Measurements from ENCODE around the gene ITGA5.

DNA sequence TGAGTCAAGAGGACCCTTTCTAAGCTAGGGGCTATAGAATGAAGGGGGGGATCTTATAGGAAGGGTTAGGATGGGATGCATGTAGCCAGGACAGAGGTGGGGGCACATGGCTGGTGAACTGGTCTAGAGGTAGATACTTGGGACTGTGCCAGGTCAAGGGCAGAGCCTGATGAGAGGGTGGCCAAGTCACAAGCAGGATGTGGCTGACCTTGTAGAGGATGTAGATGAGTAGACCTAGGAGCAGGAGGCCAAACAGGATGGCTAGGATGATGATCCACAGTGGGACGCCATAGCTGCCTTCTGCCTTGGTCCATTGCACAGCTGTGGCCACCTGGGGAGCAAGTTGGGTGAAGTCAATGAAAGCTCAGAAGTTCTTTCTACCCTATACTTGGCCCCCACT lies 21.9 kb downstream of the ITGA5 start:
- no peak for TF ChIP-seq CTCF (IDR thresholded peaks at IDR 0.05)
- no peak for TF ChIP-seq POLR2A (IDR thresholded peaks at IDR 0.05)
